ENCODE results near the gene RRP12.
A peak's percentile ranks its signal among the peaks of the same experiment; 100 is the strongest.

The RRP12 gene

GRCh38 chr10:97336006-97336405 lies 65.1 kb downstream of the RRP12 start:
- Histone ChIP-seq H3K4me1 (ENCODE audit: insufficient read depth, low read length, severe bottlenecking) (peaks cover 29% of the 10 kb centered on the region), H3K36me3 (ENCODE audit: insufficient read depth, low read length) (no peaks in the 10 kb centered on the region), H3K4me3 (ENCODE audit: low read depth, low read length, poor library complexity, severe bottlenecking) (no peak overlapping the region), H2AFZ (ENCODE audit: low read length) (no peak overlapping the region), H3K27ac (ENCODE audit: low read depth, low read length, poor library complexity, severe bottlenecking) (no peak overlapping the region), H3F3A (ENCODE audit: insufficient read depth, low read length) (no peaks in the 10 kb centered on the region), H3K27me3 (ENCODE audit: insufficient read depth, low read length) (no peaks in the 10 kb centered on the region), H3K4me2 (ENCODE audit: low read length) (no peak overlapping the region), H3K9me3 (ENCODE audit: low read length) (no peaks in the 10 kb centered on the region), H4K20me1 (ENCODE audit: insufficient read depth, low read length) (no peaks in the 10 kb centered on the region), H3K9me2 (ENCODE audit: low read depth, low read length) (no peaks in the 10 kb centered on the region), H3K79me2 (ENCODE audit: insufficient read depth, low read length) (no peaks in the 10 kb centered on the region), H3K9ac (ENCODE audit: low read length) (no peak overlapping the region)
- TF ChIP-seq CTCF (IDR thresholded peaks at IDR 0.05; ENCODE audit: low read length) = no peak
- TF ChIP-seq EZH2 (IDR thresholded peaks at IDR 0.05; ENCODE audit: borderline replicate concordance, low read length) = no peak

GRCh38 chr10:97335188-97335619 lies 65.9 kb downstream of the RRP12 start:
- Histone ChIP-seq H3K4me1 (ENCODE audit: insufficient read depth, low read length, severe bottlenecking) (peaks cover 29% of the 10 kb centered on the region), H3K79me2 (ENCODE audit: insufficient read depth, low read length) (no peaks in the 10 kb centered on the region), H3F3A (ENCODE audit: insufficient read depth, low read length) (no peaks in the 10 kb centered on the region), H3K9me2 (ENCODE audit: low read depth, low read length) (no peaks in the 10 kb centered on the region), H3K9ac (ENCODE audit: low read length) (peak overlapping the region; percentile 60; the same call in 1 of the 2 replicates), H2AFZ (ENCODE audit: low read length) (no peak overlapping the region), H3K27ac (ENCODE audit: low read depth, low read length, poor library complexity, severe bottlenecking) (no peak overlapping the region), H3K9me3 (ENCODE audit: low read length) (no peaks in the 10 kb centered on the region), H3K4me2 (ENCODE audit: low read length) (peak overlapping the region; percentile 52), H3K36me3 (ENCODE audit: insufficient read depth, low read length) (no peaks in the 10 kb centered on the region; the same call in 1 of the 2 replicates), H3K27me3 (ENCODE audit: insufficient read depth, low read length) (no peaks in the 10 kb centered on the region), H3K4me3 (ENCODE audit: low read depth, low read length, poor library complexity, severe bottlenecking) (peak overlapping the region; percentile 65), H4K20me1 (ENCODE audit: insufficient read depth, low read length) (no peaks in the 10 kb centered on the region)
- TF ChIP-seq CTCF (IDR thresholded peaks at IDR 0.05; ENCODE audit: low read length) (no peak), EZH2 (IDR thresholded peaks at IDR 0.05; ENCODE audit: borderline replicate concordance, low read length) (no peak)

- TF ChIP-seq EZH2 (IDR thresholded peaks at IDR 0.05; ENCODE audit: borderline replicate concordance, low read length) = no peak
- no peak for TF ChIP-seq CTCF (IDR thresholded peaks at IDR 0.05; ENCODE audit: low read length)
- Histone ChIP-seq H3K27ac (ENCODE audit: low read depth, low read length, poor library complexity, severe bottlenecking) (no peak within 1 kb of the TSS), H3K79me2 (ENCODE audit: insufficient read depth, low read length) (no peaks in the 10 kb centered on the region), H4K20me1 (ENCODE audit: insufficient read depth, low read length) (no peaks in the 10 kb centered on the region), H3F3A (ENCODE audit: insufficient read depth, low read length) (no peaks in the 10 kb centered on the region), H3K36me3 (ENCODE audit: insufficient read depth, low read length) (no peaks in the 10 kb centered on the region; the same call in 1 of the 2 replicates), H3K4me3 (ENCODE audit: low read depth, low read length, poor library complexity, severe bottlenecking) (peak within 1 kb of the TSS; percentile 65), H3K9me3 (ENCODE audit: low read length) (no peaks in the 10 kb centered on the region), H3K9me2 (ENCODE audit: low read depth, low read length) (no peaks in the 10 kb centered on the region), H3K4me1 (ENCODE audit: insufficient read depth, low read length, severe bottlenecking) (peaks cover 29% of the 10 kb centered on the region), H3K9ac (ENCODE audit: low read length) (peak within 1 kb of the TSS; percentile 60), H3K4me2 (ENCODE audit: low read length) (peak within 1 kb of the TSS; percentile 88), H2AFZ (ENCODE audit: low read length) (no peak within 1 kb of the TSS), H3K27me3 (ENCODE audit: insufficient read depth, low read length) (no peaks in the 10 kb centered on the region)
Measured at GRCh38 chr10:97334370-97335175, 66.6 kb downstream of the RRP12 start, which contains the start of gene FRAT2. Gene FRAT2, minus strand, starts transcription at chr10:97334729. Its CDS starts 157 bp downstream, at chr10:97334572.

Data from OCI-LY1 (cell line).